NCI-H2107 (cell line): ENCODE data around the gene IL16.

Experiments used
- DNase-seq: peaks from one replicate; lab custom pipeline; 2025; lab: John Stamatoyannopoulos, UW

The IL16 gene

DNA sequence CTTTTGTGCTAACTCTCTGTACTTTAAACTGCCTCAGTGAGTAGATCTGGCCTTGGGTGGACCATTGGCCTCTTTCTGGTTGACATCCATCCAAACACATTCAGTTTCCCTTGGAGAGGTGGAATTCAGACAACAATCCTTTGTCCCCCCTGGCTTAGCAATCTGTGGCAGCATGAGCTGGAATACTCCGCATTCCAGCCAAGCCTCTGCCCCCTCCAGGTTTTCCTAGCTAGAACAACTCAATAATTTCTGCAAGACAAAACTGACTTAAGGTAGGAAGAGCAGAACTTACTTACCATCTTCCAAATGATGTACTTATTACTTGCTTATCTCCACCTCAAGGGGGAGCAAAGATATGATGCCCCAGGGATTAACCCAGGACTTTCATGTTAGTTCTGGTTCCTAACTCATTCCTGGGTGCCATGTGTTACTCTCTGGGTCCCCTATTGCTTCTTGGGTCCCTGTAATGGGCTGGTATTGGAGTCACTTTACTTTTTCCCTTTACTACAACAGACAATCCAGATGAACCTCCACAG lies 21.8 kb upstream of the IL16 start:
- DNase-seq = no peak

DNA sequence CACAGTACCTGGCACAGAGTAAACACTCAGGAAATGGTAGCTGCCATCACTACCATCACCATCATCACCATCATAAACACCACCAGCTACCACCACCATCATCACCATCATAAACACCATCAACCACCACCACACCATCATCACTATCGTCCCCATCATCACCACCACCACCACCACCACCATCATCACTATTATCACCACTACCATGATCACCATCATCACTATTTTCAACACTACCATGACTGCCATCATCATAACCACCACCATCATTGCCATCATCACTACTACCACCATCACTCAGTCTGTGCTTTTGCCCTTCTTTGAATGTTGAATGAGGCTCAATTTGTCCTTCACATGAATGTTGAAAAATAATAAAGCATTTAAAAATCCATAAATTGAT lies 21.2 kb upstream of the IL16 start:
- DNase-seq = no peak

DNA sequence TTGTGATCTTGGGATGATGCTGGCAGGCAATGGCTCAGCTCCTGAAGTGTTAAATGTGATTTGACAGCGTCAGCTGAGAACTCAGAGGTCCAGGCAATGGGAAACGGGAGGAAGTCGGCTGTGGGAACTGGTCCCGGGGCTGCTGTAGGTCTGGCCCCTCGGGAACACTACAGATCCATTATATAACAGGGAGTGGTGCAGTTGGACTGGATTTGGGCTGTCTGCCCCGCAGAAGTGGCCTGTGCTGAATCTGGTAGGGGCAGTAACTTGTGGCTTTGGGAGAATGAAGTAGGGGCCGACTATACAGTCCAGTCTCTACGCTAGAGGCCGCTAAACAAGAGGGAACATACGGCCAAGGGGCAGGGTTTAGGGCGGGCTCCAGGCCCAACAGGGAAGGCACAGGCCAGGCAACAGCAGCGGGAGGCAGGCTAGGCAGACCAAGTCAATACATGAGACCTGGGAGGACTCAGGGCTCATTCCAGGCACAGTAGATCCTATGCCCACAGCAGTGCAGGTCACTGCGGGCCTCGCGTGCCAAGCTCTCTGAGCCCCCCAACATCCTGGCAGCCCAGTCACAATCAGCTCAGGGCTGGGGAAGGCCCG lies 20.3 kb upstream of the IL16 start:
- no peak for DNase-seq

- no peak for DNase-seq
Measured at GRCh38 chr15:81178365-81178764, 18.3 kb upstream of the IL16 start.

GRCh38 chr15:81181220-81181619 lies 15.5 kb upstream of the IL16 start:
- DNase-seq = no peak

DNA sequence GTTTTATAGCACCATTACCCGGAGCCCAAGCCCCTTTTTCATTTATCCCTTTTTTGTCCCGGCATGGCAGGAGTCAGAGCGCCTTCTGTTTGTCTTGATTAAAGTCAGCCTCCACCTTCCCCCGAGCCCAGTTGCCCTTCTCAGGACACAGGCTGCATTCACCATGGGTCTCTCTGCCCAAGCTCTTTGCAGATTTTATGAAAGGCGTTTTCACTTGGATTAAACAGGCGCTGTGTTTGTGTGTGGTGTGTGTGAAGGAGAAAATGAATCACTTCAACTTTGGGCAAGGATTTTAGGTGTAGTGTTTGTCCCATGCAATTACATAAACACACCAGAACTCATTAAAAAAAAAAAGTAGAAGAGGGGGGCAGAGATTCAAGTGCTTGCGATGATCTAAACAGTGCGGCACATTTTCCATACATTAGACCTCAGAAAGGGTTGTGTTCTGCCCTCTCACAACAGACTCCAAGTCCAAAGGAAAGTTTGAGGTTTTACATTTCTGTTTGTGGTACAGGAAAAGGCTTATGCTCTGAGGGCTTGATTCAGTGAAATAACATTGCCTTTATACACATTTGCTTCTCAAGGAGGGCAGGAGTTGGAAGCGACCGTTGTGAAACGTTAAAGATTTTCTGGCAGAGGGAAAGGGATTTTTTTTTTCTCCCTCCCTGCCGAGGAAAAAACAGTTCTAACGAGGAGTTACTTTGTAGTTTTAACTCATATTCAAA lies 14.5 kb upstream of the IL16 start:
- DNase-seq = no peak

- DNase-seq = no peak
Measured at GRCh38 chr15:81182756-81183438, 13.8 kb upstream of the IL16 start.

DNA sequence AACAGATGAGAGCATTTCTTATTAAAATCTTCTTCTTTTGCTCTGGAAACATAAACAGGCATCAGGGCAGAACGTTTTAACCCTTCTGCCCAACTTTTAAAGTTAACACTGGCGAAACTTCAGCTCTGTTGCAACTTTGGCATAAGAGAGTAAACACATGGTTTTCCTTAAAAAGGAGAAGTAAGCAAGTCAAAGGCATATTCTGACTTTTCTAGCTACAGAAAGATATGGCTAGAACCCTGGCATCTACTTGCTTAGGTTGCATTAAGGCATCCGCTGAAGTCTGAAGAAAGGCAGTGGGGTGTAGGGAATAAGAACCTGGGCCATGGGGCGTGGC lies 13.3 kb upstream of the IL16 start:
- no peak for DNase-seq

GRCh38 chr15:81184188-81184587 lies 12.5 kb upstream of the IL16 start:
- no peak for DNase-seq

- DNase-seq = no peak
Measured at GRCh38 chr15:81185631-81186295, 10.9 kb upstream of the IL16 start.

- no peak for DNase-seq
Measured at GRCh38 chr15:81188354-81188753, 8.3 kb upstream of the IL16 start.

GRCh38 chr15:81189583-81190283 lies 6.9 kb upstream of the IL16 start:
- no peak for DNase-seq

DNA sequence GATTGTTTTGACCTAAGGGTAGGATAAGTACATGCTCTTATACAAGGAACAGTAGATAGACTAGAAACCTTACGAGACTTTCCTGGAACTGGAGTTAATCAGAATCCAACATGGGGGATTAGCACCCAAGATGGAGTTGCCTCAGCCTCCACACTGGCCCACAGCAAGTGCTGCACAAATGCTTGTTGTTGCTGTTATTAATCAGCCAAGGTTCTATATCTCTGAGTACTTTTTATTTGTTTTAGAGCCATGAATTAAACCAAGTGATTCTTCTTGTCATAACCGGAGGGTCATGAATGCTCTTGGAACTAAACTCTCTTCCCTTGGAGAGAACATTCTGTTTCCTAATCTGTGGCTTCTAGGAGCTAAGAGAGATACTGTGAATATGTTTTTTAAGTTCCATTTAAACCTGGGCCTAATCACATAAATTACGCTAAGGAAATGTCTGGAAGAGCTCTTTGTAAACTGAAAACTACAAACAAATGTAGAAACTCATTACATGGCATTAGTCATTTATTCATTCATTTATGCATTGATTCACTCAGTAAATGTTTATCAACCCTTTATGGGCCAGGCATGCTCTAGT lies 5.7 kb upstream of the IL16 start:
- no peak for DNase-seq

DNA sequence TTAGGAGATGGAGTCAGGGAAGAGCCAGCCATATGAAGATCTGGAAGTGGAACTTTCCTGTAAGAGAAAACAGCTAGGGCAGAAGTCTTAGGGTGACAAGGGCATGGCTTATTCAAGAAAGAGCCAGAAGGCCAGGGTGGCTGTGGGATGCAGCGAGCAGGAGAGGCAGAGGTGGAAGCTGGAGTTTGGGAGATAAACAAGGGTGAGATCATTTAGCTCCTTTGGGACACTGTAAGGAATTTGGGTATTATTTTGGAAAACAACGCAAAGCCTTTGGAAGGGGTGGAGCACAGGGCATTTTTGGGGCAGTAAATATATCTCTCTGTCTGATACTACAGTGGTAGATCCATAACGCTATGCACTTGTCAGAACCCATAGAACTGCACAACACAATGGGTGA lies 5.0 kb upstream of the IL16 start:
- DNase-seq = no peak

GRCh38 chr15:81194723-81195122 lies 2.0 kb upstream of the IL16 start:
- no peak for DNase-seq

- peak; percentile 9 for DNase-seq
Measured at GRCh38 chr15:81195339-81195864, 1.3 kb upstream of the IL16 start.

- DNase-seq = no peak
Measured at GRCh38 chr15:81197255-81197630, 564 bp downstream of the IL16 start.

DNA sequence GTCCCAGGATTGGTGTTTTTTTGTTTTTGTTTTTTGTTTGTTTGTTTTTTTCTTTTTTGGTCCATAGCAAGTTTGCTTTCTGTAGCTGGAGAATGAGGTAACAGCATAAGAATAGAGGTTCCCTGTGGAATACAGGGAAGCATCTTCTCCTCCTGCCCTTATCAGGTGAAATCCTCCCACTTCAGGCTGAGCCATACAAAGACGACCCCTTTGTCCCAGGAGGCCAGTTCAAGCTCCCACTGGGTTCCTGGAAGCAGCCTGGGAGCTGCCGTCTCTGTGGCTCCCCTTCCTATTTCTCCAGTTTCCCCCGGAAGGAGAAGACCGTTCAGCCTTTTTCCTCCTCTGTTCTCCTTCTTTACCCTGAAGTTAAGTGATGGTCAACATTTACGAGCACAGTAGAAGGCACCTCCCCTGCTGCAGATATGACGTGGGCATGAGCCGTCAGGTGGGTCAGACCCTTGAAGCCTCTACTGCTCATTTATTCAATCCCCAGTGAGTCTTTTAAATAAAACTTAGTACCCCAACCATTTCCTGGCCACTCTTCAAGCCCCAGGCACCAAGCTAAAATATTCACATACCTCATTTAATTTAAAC lies 1.1 kb downstream of the IL16 start:
- no peak for DNase-seq

DNA sequence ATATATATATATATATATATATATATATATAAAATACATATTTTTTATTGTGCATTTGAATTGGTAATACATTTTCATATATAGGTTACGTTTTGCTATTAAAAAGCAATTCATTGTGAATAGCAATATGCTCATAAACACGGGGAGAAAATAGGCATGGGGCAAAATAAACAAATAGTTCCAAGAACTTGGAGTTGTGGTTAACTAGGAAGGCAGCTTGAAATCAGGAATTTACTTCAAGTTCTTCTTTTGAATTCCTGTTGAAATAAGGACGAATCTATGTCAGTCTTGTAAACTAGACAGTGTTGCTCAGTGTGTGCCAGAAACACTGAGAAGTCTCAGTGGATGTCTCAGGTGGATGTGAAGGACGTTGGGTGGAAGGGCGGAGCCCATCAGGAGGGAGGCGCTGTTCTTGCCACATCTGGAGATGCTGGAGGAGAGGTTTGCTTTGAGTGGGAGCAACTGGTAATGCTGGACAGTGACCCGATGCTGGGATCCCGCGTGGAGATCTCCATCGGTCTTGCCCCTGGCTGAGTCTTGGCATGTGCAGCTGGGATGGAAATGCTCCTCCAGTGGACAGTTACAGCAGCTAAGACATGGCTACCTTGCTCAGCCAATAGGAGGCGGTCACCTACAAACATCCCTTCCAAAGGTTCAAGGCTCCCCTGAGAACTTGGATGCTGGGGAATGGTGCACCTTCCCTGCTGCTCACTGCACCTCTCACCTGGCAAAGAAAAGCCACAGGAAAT lies 2.5 kb downstream of the IL16 start:
- DNase-seq = no peak

- DNase-seq = no peak
Measured at GRCh38 chr15:81206018-81206417, 9.3 kb downstream of the IL16 start.
